Activated naive CD4-positive, alpha-beta T cell treated with anti-CD3 and anti-CD28 coated beads, Interleukin-2, amount 50 U/mL, for 72 hours (primary cell): ENCODE data around the gene AGER. TPM values are rescaled to one million over a fixed set of nuclear protein-coding genes. Genes with fewer than 3 reads are reported as not detected.
A peak's percentile ranks its signal among the peaks of the same experiment; 100 is the strongest.

Experiments
- ATAC-seq, 2 donors: fragments of 150-1000 bp; cut with Tn5 transposase; 2 replicates each; pipeline ENCODE4 v1.10.0; 2021; ENCODE audit warnings: mild to moderate bottlenecking in 2 of 2, moderate library complexity in 2 of 2
- DNase-seq, 2 donors: peaks; one replicate each; pipeline ENCODE4 v3.0.0; 2021 to 2022; ENCODE audit warnings: low spot score in 2 of 2
- H3K27ac Mint-ChIP-seq, 2 donors: one replicate each; pipeline ENCODE4 v1.8.0; 2022; ENCODE audit warnings: mild to moderate bottlenecking in 2 of 2, mixed read lengths in 2 of 2
- H3K36me3 Mint-ChIP-seq, 2 donors: one replicate each; pipeline ENCODE4 v1.8.0; 2022; ENCODE audit warnings: mixed read lengths in 2 of 2
- H3K9me3 Mint-ChIP-seq, 2 donors: one replicate each; pipeline ENCODE4 v1.8.0; 2022; ENCODE audit warnings: mixed read lengths in 2 of 2
- total RNA-seq, 2 donors: library from RNA; stranded (reverse); gene quantifications; one replicate each; pipeline ENCODE4 v1.2.3, GENCODE V29; 2022

The AGER gene
- total RNA-seq, 2 donors from 2014 or later = 21.6 to 26.3 TPM

DNA sequence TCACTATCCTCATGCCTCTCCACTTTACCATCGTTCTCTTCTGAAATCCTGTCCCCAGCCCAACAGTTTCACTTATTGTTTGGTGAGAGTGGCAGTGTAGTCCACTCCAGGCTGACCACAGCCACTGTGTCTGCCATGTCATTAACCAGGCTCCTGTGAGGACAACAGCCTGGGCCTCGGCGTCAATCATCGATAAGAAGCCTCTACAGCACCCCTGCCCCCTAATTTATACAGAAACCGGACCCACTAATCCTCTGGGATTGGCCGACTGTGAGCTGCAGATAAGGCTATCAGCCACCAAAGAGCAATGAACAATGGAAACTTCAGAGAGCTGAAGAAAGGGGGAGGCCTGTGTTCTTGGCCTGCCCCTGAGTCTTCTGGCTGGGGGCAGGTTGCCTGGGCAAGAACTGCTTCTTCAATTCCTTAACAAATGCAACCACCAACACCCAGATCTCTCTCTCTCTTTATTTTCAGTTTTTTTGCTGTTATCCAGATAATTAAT, 16.2 kb downstream of the AGER start:
- DNase-seq (no peak), ATAC-seq (no peak)
- H3K9me3 Mint-ChIP-seq = no peaks in the 10 kb centered on the region
- peaks cover 0 to 10% of the 10 kb centered on the region in 2 donors for H3K36me3 Mint-ChIP-seq
- peak overlapping the region; percentile 4 to 87 for H3K27ac Mint-ChIP-seq

DNA sequence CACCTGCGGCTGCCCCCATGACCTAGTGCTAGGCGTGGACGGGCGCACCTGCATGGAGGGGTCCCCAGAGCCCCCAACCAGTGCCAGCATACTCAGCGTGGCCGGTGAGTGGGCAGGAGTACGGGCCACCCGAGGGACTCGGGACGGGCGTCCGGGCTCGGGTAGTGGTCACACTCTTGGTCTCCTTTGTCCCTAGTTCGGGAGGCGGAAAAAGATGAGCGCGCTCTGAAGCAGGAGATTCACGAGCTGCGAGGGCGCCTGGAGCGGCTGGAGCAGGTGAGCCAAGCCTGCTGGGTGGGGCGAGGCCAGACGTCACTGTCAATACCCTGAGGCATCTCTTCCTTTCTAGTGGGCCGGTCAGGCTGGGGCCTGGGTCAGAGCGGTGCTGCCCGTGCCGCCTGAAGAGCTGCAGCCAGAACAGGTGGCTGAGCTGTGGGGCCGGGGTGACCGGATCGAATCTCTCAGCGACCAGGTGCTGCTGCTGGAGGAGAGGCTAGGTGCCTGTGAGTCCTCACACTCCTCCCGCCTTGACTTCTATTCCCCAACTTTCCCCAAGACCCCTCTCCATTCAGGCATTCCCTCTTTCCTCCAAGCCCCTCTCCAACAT, 16.8 kb downstream of the AGER start:
- Mint-ChIP-seq H3K9me3 (no peaks in the 10 kb centered on the region), H3K36me3 (peaks cover 0 to 14% of the 10 kb centered on the region in 2 donors), H3K27ac (peak overlapping the region; percentile 4 to 87)
- DNase-seq (no peak), ATAC-seq (no peak)

DNA sequence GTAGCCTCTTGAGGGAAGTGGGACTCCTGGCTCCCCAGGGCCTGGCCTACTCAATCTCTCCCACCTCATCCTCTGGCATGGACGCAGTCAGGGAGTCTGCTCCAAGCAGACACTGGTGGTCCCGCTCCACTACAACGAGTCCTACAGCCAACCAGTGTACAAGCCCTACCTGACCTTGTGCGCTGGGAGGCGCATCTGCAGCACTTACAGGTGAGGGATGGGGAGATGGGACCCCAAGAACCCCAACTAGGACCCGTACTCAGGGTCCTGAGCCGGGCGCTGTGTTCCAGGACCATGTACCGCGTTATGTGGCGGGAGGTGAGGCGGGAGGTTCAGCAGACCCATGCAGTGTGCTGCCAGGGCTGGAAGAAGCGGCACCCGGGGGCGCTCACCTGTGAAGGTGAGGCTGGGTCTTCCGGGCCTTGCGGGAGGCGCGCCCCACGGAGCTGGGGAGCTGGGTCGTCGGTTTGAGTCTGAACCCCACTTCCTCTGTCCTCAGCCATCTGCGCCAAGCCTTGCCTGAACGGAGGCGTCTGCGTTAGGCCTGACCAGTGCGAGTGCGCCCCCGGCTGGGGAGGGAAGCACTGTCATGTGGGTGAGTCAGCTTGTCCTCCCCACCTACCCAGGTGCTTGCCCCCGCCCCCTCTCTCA, 17.5 kb downstream of the AGER start:
- Mint-ChIP-seq H3K36me3 (peaks cover 0 to 14% of the 10 kb centered on the region in 2 donors), H3K9me3 (no peaks in the 10 kb centered on the region), H3K27ac (no peak overlapping the region)
- DNase-seq (no peak), ATAC-seq (no peak)

DNA sequence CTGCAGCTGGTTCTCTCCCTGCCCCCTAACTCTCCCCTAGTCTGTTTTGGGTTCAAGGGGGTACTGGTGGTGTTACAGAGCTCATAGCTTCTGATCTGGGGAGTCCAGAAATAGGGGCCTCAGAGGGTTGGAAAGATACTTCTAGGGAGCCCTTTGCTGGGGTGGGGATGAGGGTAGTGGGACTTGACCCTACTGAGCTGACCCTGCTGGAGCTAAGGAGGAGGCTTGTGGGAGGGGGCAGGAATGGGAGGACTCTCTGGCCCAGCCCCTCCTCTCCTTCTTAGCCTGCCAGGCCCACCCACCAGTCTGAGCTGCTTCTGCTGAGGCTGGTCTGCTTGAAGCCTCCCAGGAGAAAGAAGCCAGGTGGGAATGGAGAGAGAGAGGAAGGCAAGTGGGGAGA, 19.8 kb downstream of the AGER start, which contains the start of gene EGFL8:
EGFL8 (plus strand) TSS at position 301 of the 400 bp plus-strand sequence. CDS start 1,571 bp downstream, outside the sequence.
- H3K27ac Mint-ChIP-seq = peak within 1 kb of the TSS; percentile 17 to 33
- H3K36me3 Mint-ChIP-seq = peaks cover 0 to 4% of the 10 kb centered on the region in 2 donors
- no peaks in the 10 kb centered on the region for H3K9me3 Mint-ChIP-seq
- DNase-seq (no peak), ATAC-seq (no peak)

DNA sequence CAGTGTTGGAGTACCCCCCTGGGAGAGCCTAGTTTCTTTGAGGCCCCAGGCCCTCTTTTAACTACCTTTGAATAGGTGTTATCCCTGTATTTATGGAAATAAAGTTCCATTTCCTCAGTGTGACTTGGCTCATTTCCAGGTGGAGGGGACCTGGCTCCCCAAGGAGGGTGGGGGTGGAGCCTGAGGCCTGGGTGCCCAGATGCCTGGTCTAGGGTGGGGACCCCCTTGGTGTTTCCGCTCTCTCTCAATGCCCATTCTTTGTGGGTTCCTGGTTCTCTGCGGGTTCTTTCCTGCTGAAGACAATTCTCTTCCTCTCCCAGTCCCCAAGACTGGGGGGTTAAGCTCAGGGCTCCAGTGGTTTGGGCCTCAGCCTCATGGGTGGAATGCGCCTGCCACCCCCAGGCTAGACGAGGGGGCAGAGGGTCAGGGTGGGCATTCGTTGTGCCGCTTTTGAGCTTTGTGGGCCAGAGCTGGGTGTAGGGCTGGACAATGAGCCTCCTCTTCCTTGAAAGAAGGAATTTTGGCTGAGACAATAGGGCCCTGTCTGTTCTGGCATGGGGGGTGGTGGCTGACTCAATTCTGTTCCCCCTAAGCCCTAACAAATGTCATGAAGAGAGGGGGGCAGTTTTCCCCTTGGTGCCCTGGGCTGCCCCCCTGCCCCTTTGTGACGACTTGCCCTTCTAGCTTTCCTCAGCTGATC, 20.3 kb downstream of the AGER start:
- ATAC-seq = no peak
- no peaks in the 10 kb centered on the region for H3K9me3 Mint-ChIP-seq
- peaks cover 0 to 4% of the 10 kb centered on the region in 2 donors for H3K36me3 Mint-ChIP-seq

DNA sequence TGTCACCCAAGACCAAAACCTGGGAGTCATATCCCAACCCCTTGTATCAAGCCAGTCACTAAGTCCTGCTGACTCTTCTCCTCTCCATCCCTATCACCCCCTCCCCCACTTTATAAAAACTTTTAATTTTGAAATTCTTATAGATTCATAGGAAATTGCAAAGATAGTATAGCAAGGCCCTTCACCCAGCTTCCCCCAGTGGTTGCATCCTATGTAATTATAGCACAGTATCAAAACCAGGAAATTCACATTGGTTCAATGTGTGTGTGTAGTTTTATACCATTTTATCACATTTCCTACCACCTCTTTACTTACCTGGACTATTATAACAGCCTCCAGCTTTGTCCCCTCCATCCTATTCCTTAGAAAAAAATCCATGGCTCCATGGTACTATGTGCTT, 26.0 kb downstream of the AGER start:
- ATAC-seq (no peak), DNase-seq (no peak)
- H3K36me3 Mint-ChIP-seq = peaks cover 14 to 15% of the 10 kb centered on the region in 2 donors
- H3K27ac Mint-ChIP-seq = no peak overlapping the region
- H3K9me3 Mint-ChIP-seq = no peaks in the 10 kb centered on the region

More for the DNA sequence above, 20.3 kb downstream of the AGER start:
- H3K27ac Mint-ChIP-seq = peak overlapping the region; percentile 17 to 33
- no peak for DNase-seq

DNA sequence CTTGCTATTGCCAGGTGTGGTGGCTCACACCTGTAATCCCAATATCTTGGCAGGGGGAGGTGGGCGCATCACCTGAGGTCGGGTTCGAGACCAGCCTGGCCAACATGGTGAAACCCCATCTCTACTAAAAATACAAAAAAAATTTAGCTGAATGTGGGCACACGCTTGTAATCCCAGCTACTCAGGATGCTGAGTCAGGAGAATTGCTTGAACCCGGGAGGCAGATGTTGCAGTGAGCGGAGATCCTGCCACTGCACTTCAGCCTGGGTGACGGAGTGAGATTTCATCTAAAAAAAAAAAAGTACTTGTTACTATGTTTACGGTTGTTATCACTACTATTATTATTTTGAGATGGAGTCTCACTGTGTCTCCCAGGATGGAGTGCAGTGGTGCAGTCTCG, 27.2 kb downstream of the AGER start:
- Mint-ChIP-seq H3K9me3 (no peaks in the 10 kb centered on the region), H3K36me3 (peaks cover 11 to 14% of the 10 kb centered on the region in 2 donors), H3K27ac (no peak overlapping the region)
- DNase-seq (no peak), ATAC-seq (no peak)

DNA sequence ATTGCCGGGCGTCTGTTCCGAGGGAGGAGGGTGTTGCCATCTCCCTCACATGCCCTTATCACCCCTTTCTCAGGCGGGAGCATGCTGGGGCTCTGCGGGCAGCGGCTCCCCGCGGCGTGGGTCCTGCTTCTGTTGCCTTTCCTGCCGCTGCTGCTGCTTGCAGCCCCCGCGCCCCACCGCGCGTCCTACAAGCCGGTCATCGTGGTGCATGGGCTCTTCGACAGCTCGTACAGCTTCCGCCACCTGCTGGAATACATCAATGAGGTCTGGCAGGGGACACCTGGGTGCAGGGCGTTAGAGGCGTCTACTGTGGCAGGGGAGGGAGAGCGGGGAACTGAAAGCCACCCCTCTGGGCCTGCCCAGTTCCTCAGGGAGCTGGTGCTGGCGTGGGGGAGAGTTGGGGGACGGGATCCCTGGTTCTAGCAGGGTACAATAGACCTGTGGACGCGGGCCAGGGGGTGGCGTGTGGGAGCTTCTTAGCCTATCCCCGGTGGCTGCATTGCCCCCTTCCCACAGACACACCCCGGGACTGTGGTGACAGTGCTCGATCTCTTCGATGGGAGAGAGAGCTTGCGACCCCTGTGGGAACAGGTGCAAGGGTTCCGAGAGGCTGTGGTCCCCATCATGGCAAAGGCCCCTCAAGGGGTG, 29.4 kb downstream of the AGER start:
- ATAC-seq = peak; percentile 79 to 88
- H3K9me3 Mint-ChIP-seq = no peaks in the 10 kb centered on the region
- H3K36me3 Mint-ChIP-seq = peaks cover 11 to 14% of the 10 kb centered on the region in 2 donors
- peak overlapping the region; percentile 83 to 95 for H3K27ac Mint-ChIP-seq
- DNase-seq = peak; percentile 64 to 76

DNA sequence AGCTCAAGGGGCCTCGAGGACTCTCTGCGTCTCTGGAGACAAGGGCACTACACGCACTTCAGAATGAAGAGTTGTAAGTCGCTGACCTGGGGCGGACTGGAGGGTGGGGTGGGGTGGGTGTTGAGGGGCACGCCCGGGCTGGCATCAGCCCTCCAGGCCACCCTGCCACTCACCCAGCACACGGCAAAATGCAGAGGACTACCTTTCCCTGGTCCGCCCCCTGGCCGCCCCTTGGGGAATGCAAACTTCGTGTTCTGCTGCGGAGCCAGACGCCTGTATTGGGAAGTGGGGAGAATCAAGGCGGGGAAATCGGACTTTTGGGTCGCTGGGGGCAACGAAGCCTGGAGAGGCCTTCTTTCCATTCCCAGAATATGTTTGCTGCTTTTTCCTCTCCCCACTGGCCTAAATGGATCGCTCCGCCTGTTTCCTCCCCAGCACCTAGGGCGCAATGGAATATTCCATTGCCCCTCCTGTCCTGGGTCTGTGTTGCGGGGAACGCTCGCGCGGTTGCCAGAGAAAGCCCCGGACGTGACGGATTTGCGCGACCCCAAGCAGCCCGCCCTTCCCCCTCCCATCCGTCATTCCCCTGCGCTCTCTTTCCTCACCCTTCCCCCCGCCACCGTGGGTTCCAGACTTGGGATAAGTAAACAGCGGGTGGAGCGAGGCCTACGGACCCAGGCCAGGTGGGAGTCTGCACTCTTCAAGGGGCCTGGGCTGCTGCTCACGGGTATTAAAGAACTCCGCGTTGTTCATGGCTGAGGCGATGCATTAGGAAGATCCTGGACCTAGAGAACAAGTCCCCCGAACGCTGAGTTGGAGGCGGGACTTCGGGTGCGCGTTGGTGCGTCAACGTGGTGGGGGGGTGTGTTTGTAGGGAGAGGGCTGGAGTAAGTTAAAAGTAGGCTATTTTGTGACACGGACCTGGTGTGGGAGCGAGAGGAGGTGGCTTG, 30.2 kb downstream of the AGER start, which contains the start of gene PPT2:
PPT2 (plus strand) TSS at position 578 of the 950 bp plus-strand sequence. CDS start 454 bp downstream, outside the sequence.
- H3K36me3 Mint-ChIP-seq = peaks cover 11 to 17% of the 10 kb centered on the region in 2 donors
- no peaks in the 10 kb centered on the region for H3K9me3 Mint-ChIP-seq
- H3K27ac Mint-ChIP-seq = peak within 1 kb of the TSS; percentile 83 to 95
- DNase-seq = peak; percentile 66 to 78
- peak; percentile 75 to 80 for ATAC-seq

DNA sequence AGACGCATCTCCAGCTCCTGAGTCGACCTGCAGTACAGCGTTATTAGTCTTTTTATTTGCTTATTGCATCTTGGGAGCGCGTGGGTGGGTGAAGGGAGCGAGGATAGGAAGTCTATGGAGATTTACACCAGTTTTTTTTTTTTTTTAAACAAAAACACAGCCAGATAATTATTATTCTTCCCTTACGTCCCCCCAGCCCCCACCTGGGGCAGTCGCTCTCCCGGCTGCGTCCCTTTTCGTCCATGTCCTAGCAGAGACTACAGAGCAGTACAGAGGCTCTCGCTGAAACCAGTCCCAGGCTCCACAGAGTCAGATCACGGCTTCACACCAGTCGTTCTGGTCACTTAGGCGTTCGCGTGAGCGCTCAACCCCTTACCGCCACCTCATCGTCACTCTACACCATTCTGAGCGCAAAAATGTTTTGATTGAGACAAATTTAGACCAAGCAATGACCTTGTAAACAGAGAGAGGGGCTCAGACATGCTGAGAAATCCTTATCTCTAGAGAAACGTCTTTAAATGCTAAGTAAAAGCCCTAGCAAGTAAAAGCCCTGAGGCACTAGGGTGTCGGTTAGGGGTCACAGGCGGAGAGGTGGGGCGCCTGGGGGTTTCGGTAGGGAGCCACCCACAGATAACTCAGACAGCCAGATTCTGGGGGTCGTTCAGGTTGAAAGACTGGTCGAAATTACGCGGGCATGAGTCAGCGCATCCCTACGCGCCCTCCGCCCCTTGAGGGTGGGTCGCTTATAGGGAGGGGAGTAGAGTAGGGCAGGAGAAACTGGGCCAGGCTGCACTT, 31.1 kb downstream of the AGER start:
- Mint-ChIP-seq H3K9me3 (peaks cover 0 to 3% of the 10 kb centered on the region in 2 donors), H3K36me3 (peaks cover 7 to 25% of the 10 kb centered on the region in 2 donors), H3K27ac (peak overlapping the region; percentile 81 to 83)
- DNase-seq (no peak), ATAC-seq (no peak)

DNA sequence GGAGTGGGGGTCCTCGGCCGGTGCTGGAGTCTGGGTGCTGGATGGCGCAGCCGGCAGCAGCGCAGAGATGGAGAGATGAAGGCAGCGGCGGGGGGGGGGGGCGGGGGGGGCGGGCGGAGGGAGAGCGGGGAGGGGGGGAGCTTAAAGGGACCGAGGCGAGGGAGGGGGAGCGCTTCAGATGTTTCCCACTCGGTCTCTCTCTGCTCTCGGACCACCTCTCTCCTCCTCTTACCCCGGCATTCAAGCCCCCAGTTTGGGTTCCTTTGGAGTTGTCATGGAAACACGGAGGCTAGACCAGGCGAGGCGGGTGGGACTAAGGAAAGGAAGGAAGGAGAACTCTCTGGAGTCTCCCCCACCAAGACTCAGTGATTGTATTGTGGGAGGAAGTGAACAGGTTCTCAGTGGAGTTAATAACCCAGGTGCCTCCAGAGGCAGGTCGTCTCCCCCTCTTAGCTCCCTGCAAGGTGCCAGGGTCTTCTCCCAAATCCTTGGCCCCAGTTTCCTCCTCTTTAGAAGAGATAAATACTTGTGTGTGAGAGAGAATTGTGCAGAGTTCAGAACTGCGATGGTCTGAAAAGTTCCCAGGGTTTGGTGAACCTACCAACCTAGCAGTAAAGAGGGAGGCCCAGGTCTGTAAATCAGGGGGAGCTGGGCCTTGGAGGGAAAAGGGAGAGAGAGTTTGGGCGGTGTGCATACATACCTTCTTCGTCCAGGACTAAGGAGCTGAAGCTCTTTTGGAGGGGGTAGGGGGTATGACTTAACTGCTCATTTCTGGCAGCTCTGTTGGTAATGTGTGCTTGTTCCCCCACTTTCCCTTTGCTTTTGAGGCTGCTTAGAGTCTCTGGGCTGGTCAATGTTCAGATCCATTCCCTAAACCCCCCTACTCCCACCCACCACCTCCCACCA, 31.9 kb downstream of the AGER start, which contains the start of gene PRRT1:
PRRT1 (minus strand) TSS at position 77 of the 906 bp plus-strand sequence. CDS start 112 bp downstream, outside the sequence.
- Mint-ChIP-seq H3K27ac (peak within 1 kb of the TSS in 1 of 2 donors; percentile 14), H3K9me3 (peaks cover 0 to 4% of the 10 kb centered on the region in 2 donors), H3K36me3 (peaks cover 7 to 18% of the 10 kb centered on the region in 2 donors)
- DNase-seq = no peak
- ATAC-seq = no peak

DNA sequence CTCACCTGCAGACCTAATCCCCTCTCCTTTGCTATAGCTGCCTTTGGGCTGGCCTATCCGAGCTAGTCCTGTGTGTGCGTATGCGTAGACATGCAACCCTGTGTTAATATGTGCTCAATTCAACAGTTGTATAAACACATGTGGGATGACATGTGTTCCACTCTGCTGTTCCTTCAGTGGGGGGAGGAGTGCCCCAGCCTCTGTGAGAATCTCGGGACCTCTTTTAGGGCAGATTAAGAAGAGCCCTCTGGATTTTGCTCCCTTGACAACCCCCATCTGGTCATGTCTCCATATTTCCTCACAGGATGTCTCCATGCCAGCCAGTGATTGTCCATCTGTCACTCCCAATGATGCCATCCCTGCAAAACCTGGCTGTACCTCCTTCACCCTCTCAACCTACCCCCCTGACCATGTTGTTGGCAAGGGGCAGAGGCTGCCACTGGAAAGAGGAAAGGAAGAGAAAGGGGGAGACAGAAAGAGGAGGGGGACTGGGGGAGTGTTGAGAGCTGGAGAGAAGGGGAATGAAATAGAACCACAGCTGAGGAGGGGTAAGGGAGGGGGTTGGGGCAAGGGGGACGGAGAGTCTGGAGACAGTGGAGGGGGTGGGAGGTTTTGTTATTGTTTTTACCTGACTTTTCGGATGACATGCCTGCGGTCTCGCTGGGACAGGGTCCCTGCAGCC, 32.7 kb downstream of the AGER start:
- Mint-ChIP-seq H3K27ac (peak overlapping the region in 1 of 2 donors; percentile 14), H3K36me3 (peaks cover 7 to 18% of the 10 kb centered on the region in 2 donors), H3K9me3 (peaks cover 0 to 4% of the 10 kb centered on the region in 2 donors)
- DNase-seq (no peak), ATAC-seq (no peak)
